ENCODE data around the gene RITA1.

DNA sequence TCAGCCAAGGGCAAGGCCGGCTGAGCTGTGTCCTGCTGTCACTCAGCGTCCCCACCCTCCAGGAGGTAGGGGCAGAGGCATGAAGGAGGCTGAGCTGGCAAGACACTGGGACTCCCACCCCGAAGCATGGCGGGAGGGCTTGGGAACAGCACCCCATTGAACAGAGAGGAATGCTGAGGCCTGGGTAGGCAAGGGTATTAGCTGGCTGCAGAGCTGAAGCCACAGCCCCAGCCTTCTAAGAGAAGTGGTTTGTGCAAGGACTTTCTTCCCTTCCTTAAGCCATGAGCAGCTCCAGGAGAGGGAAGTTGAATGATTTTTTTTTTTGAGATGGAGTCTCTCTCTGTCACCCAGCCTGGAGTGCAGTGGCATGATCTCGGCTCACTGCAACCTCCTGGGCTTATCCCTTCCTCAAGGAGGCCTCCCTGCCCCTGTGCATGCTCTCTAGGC, 42.6 kb upstream of the RITA1 start:
- TF ChIP-seq POLR2AphosphoS5 (IDR thresholded peaks at IDR 0.05) (no peak), EP300 (IDR thresholded peaks at IDR 0.05) (no peak), POLR2A (IDR thresholded peaks at IDR 0.05) (no peak)
